ENCODE data around the gene TMEM100. TPM values are rescaled to one million over a fixed set of nuclear protein-coding genes. Genes with fewer than 3 reads are reported as not detected.

TMEM100 gene
- total RNA-seq, 1 experiment from 2014 or later = 1.7 TPM

GRCh38 chr17:55745258-55745657 is 22.6 kb upstream of the TMEM100 start:
- Mint-ChIP-seq H3K27ac (ENCODE audit: low read depth, unreplicated experiment) (no peak overlapping the region), H3K4me1 (ENCODE audit: insufficient read depth, unreplicated experiment) (peaks cover 18% of the 10 kb centered on the region), H3K36me3 (ENCODE audit: insufficient read depth, unreplicated experiment) (no peaks in the 10 kb centered on the region), H3K27me3 (ENCODE audit: insufficient read depth, unreplicated experiment) (no peaks in the 10 kb centered on the region), H3K9me3 (ENCODE audit: unreplicated experiment) (no peaks in the 10 kb centered on the region), H3K4me3 (ENCODE audit: unreplicated experiment) (no peak overlapping the region)
- POLR2A ChIA-PET = no interaction called here
- intact Hi-C loops (cut with micrococcal nuclease) = no loop called here
- BruUV-seq (replicated peaks) = no TSS peak
- CTCF ChIA-PET = interaction anchor here (0.7 kb wide), 1 partner anchor 487 kb away, joined by 4 read pairs; no protein-coding TSS in a partner anchor
- no peak for TF ChIP-seq CTCF (IDR thresholded peaks at IDR 0.05; ENCODE audit: unreplicated experiment)
- no peak for DNase-seq (ENCODE audit: unreplicated experiment)

GRCh38 chr17:55743103-55743679 is 20.5 kb upstream of the TMEM100 start:
- Mint-ChIP-seq H3K4me3 (ENCODE audit: unreplicated experiment) (peak overlapping the region; percentile 28), H3K9me3 (ENCODE audit: unreplicated experiment) (no peaks in the 10 kb centered on the region), H3K27me3 (ENCODE audit: insufficient read depth, unreplicated experiment) (no peaks in the 10 kb centered on the region), H3K27ac (ENCODE audit: low read depth, unreplicated experiment) (no peak overlapping the region), H3K36me3 (ENCODE audit: insufficient read depth, unreplicated experiment) (no peaks in the 10 kb centered on the region), H3K4me1 (ENCODE audit: insufficient read depth, unreplicated experiment) (peaks cover 21% of the 10 kb centered on the region)
- TF ChIP-seq CTCF (IDR thresholded peaks at IDR 0.05; ENCODE audit: unreplicated experiment) = no peak
- ChIA-PET CTCF (interaction anchor here (0.7 to 2.3 kb wide), 5 partner anchors 8 to 26 kb away, joined by 3 to 9 read pairs (median 5); partner anchors contain the start of gene PCTP), POLR2A (interaction anchor here (0.6 to 1.1 kb wide), 3 partner anchors 8 to 13 kb away, joined by 3 to 4 read pairs (median 3); partner anchors contain the start of gene PCTP)
- DNase-seq (ENCODE audit: unreplicated experiment) = peak; percentile 93
- no TSS peak for BruUV-seq (replicated peaks)
- intact Hi-C loops (cut with micrococcal nuclease) = no loop called here

- BruUV-seq (replicated peaks) = no TSS peak
- Mint-ChIP-seq H3K4me3 (ENCODE audit: unreplicated experiment) (peak overlapping the region; percentile 28), H3K4me1 (ENCODE audit: insufficient read depth, unreplicated experiment) (peaks cover 21% of the 10 kb centered on the region), H3K36me3 (ENCODE audit: insufficient read depth, unreplicated experiment) (no peaks in the 10 kb centered on the region), H3K27me3 (ENCODE audit: insufficient read depth, unreplicated experiment) (no peaks in the 10 kb centered on the region), H3K27ac (ENCODE audit: low read depth, unreplicated experiment) (no peak overlapping the region), H3K9me3 (ENCODE audit: unreplicated experiment) (no peaks in the 10 kb centered on the region)
- ChIA-PET CTCF (interaction anchor here (0.5 to 2.3 kb wide), 7 partner anchors 8 to 309 kb away, joined by 3 to 9 read pairs (median 4); partner anchors contain the start of gene PCTP), POLR2A (interaction anchor here (0.6 to 1.1 kb wide), 5 partner anchors 7 to 37 kb away, joined by 3 to 4 read pairs (median 3); partner anchors contain the start of gene PCTP)
- intact Hi-C loops (cut with micrococcal nuclease) = no loop called here
- no peak for TF ChIP-seq CTCF (IDR thresholded peaks at IDR 0.05; ENCODE audit: unreplicated experiment)
- no peak for DNase-seq (ENCODE audit: unreplicated experiment)
Observed at GRCh38 chr17:55742272-55743102, 19.8 kb upstream of the TMEM100 start.

GRCh38 chr17:55741356-55741700 is 18.7 kb upstream of the TMEM100 start:
- no peaks in the 10 kb centered on the region for H3K9me3 Mint-ChIP-seq (ENCODE audit: unreplicated experiment)
- no peaks in the 10 kb centered on the region for H3K27me3 Mint-ChIP-seq (ENCODE audit: insufficient read depth, unreplicated experiment)
- H3K36me3 Mint-ChIP-seq (ENCODE audit: insufficient read depth, unreplicated experiment) = no peaks in the 10 kb centered on the region
- no peak overlapping the region for H3K4me3 Mint-ChIP-seq (ENCODE audit: unreplicated experiment)
- TF ChIP-seq CTCF (IDR thresholded peaks at IDR 0.05; ENCODE audit: unreplicated experiment) = no peak
- ChIA-PET CTCF (interaction anchor here (0.7 to 2.3 kb wide), 4 partner anchors 10 to 32 kb away, joined by 3 to 9 read pairs (median 6); partner anchors contain the start of gene PCTP), POLR2A (no interaction called here)
- H3K27ac Mint-ChIP-seq (ENCODE audit: low read depth, unreplicated experiment) = no peak overlapping the region
- intact Hi-C loops (cut with micrococcal nuclease) = no loop called here
- no TSS peak for BruUV-seq (replicated peaks)
- DNase-seq (ENCODE audit: unreplicated experiment) = no peak
- H3K4me1 Mint-ChIP-seq (ENCODE audit: insufficient read depth, unreplicated experiment) = peaks cover 21% of the 10 kb centered on the region

Measured in MCF 10A (cell line).